ENCODE data around the gene FMN1. TPM values are rescaled to one million over a fixed set of nuclear protein-coding genes. Genes with fewer than 3 reads are reported as not detected.

FMN1 gene
- total and polyA plus RNA-seq, 2 of the 13 experiments (the other 11 are each of a cell fraction or from before 2014, with no cell fraction given) = 0.20 to 0.60 TPM

- BruUV-seq (replicated peaks) = no TSS peak
- CTCF ChIA-PET (ENCODE audit: low intra/inter-chr PET ratio, low total read pairs) = no interaction called here
Measured at GRCh38 chr15:32908872-32909271, 285.6 kb downstream of the FMN1 start.

More at GRCh38 chr15:32908872-32909271, 285.6 kb downstream of the FMN1 start:
- no peak for ATAC-seq
- no peak for DNase-seq (ENCODE audit: low spot score)
- H3K4me2 ChIP-seq (ENCODE audit: low read depth, low read length) = no peak overlapping the region
- H3K36me3 ChIP-seq (replicated peaks in 1 of 2; ENCODE audit: control insufficient read depth in 1 of 2, insufficient read depth in 2 of 2, low read length in 2 of 2) = no peaks in the 10 kb centered on the region
- no peaks in the 10 kb centered on the region for H3K4me1 ChIP-seq (ENCODE audit: insufficient read depth, low read length)
- no peak overlapping the region for H2AFZ ChIP-seq (ENCODE audit: low read length)
- no peaks in the 10 kb centered on the region for H3K79me2 ChIP-seq (ENCODE audit: insufficient read depth, low read length)
- H3K27ac ChIP-seq (ENCODE audit: extremely low read length, insufficient read depth, low read length) = no peak overlapping the region
- POLR2A ChIA-PET = no interaction called here
- no peaks in the 10 kb centered on the region for H3K27me3 ChIP-seq (ENCODE audit: control insufficient read depth in 1 of 2, insufficient read depth in 2 of 2, low read length in 2 of 2)
- intact Hi-C loops (cut with micrococcal nuclease; ENCODE audit: unreplicated experiment) = no loop called here
- no peaks in the 10 kb centered on the region for H3K9me3 ChIP-seq (ENCODE audit: low read length)
- WGBS (ENCODE audit: low lambda C conversion rate) = 55% methylated on average over 4 of the region's 4 CpGs
- no peak for FAIRE-seq
- in situ Hi-C loops (cut with HindIII; ENCODE audit: extremely low pct_ligation_motif_present, low pct_unique_long_range_greater_than_20kb) = no loop called here
- H4K20me1 ChIP-seq (ENCODE audit: insufficient read depth, low read length) = no peaks in the 10 kb centered on the region
- no peak for TF ChIP-seq SP2 (CRISPR knock-in tag; IDR thresholded peaks at IDR 0.05)
- TF ChIP-seq ZNF280D (CRISPR knock-in tag; IDR thresholded peaks at IDR 0.05) = no peak
- TF ChIP-seq EP300 (IDR thresholded peaks at IDR 0.05; ENCODE audit: low read depth in 2 of 2, low read length in 2 of 2) = no peak
- no peak for TF ChIP-seq EP300 (CRISPR knock-in tag; IDR thresholded peaks at IDR 0.05; ENCODE audit: borderline replicate concordance)
- TF ChIP-seq ZNF619 (CRISPR knock-in tag; IDR thresholded peaks at IDR 0.05) = no peak
- no peak for TF ChIP-seq ZNF281 (CRISPR knock-in tag; IDR thresholded peaks at IDR 0.05; ENCODE audit: borderline replicate concordance)
- TF ChIP-seq ZNF326 (CRISPR knock-in tag; IDR thresholded peaks at IDR 0.05; ENCODE audit: borderline replicate concordance) = no peak
- no peak for TF ChIP-seq TOPORS (CRISPR knock-in tag; IDR thresholded peaks at IDR 0.05)
- no peak for TF ChIP-seq TCF7L2 (IDR thresholded peaks at IDR 0.05; ENCODE audit: low read depth, low read length)
- no peak for TF ChIP-seq NONO (IDR thresholded peaks at IDR 0.05)
- TF ChIP-seq NONO (CRISPR knock-in tag; conservative IDR thresholded peaks at IDR 0.05) = no peak
- no peak for TF ChIP-seq ZNF7 (CRISPR knock-in tag; IDR thresholded peaks at IDR 0.05)
- TF ChIP-seq ZNF317 (CRISPR knock-in tag; IDR thresholded peaks at IDR 0.05) = no peak
- no peak for TF ChIP-seq GATAD1 (CRISPR knock-in tag; IDR thresholded peaks at IDR 0.05)
- no peak for TF ChIP-seq HOXA7 (CRISPR knock-in tag; IDR thresholded peaks at IDR 0.05)
- TF ChIP-seq GFI1 (CRISPR knock-in tag; IDR thresholded peaks at IDR 0.05; ENCODE audit: borderline replicate concordance) = no peak
- no peak for TF ChIP-seq REL (CRISPR knock-in tag; conservative IDR thresholded peaks at IDR 0.05)
- TF ChIP-seq HOXD1 (CRISPR knock-in tag; IDR thresholded peaks at IDR 0.05) = no peak
- no peak for TF ChIP-seq TCF7 (IDR thresholded peaks at IDR 0.05; ENCODE audit: low read depth)
- TF ChIP-seq ZNF564 (CRISPR knock-in tag; IDR thresholded peaks at IDR 0.05) = no peak
- no peak for TF ChIP-seq CBX5 (CRISPR knock-in tag; IDR thresholded peaks at IDR 0.05; ENCODE audit: borderline replicate concordance)
- no peak for TF ChIP-seq ZNF253 (CRISPR knock-in tag; IDR thresholded peaks at IDR 0.05; ENCODE audit: borderline replicate concordance)
- no peak overlapping the region for H3K9ac ChIP-seq (ENCODE audit: insufficient read depth, low read depth, low read length)
- H3K4me3 ChIP-seq (replicated peaks in 1 of 3; ENCODE audit: insufficient read depth in 1 of 3, low read depth in 2 of 3, low read length in 3 of 3) = no peak overlapping the region

All from HepG2 (cell line).